HG03432 (cell line): Measurements from ENCODE around the gene PSME2.

Experiments
- ATAC-seq: cut with Tn5 transposase; IDR thresholded peaks from one replicate; pipeline ENCODE4 v1.9.1; 2021; ENCODE audit warnings: mild to moderate bottlenecking, moderate library complexity; ENCODE audit not compliant: unreplicated experiment

PSME2 gene, protein sequence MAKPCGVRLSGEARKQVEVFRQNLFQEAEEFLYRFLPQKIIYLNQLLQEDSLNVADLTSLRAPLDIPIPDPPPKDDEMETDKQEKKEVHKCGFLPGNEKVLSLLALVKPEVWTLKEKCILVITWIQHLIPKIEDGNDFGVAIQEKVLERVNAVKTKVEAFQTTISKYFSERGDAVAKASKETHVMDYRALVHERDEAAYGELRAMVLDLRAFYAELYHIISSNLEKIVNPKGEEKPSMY

DNA sequence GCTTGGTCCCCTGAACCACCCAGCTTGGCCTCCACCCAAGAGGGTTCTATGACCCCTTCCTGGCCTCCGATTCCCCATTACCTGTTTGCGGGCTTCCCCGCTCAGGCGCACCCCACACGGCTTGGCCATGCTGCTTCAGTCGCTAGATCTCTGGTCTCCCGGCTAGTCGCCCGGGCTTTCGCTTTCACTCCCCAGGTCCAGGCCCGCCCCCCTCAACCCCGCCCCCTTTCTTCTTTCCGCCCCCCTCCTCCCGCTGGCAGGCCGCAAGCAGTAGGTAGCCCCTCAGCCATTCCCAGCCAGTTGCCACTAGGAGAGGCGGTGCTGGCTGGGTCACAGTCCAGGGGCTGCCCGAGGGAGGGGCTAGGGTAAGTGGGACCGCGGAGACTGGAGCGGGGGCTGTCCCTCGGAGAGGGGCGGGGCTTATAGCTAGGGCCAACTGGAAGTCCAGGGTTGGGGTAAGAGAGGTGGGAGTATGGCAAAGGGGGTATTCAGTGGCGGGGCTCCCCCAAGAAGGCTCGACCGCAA lies at the start of gene PSME2:
TSS of gene PSME2 (minus strand) at position 158 of the 525 bp plus-strand sequence. CDS start at position 129, 29 bp downstream.
- peak; percentile 70 for ATAC-seq

DNA sequence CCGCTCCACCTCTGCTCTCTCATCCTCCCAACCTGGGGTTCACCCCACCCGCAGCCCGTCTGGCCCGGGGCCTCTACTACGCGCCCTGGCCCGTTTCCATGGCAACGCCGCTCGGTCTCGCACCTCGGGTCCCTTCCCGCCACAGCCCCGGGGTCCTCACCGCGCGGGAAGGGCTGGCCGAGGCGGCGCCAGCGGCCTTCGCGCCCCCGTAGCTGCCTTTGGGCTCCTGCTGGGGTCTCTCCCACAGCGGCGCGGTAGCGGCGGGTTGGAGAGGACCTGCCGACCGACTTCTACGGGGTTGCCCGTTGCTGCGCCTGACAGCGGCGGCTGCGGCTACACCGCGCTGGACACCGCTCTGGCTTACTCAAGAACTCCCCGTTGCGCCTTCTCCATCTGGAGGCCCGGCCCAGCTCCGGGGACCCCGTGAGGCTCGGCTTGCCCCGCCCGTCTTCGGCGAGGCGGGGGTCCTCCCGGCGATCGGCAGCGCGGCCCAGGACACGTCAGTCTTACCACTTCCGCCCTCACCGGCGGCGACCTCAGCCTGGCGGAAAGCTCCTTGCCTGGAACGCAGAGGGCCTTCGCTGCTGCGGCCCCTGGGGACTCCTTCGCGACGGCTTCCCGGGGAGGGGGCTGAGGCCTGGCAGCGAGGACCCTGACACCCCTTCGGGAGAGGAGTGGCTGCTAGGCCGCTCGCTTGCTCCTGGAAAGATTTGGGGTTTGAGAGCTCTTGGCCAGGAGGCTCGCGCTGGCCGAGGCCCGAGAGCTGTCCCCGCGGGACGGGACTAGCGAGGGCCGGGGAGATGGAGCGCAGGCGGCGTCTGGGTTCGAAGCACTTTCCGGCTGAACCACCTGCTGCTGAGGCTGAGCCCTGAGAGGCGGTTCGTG lies 49.0 kb upstream of the PSME2 start, which contains the start of gene TM9SF1:
TSS of gene TM9SF1 (minus strand) at position 256 of the 885 bp plus-strand sequence. CDS start 422 bp downstream, outside the sequence.
- ATAC-seq, result peak; percentile 89

DNA sequence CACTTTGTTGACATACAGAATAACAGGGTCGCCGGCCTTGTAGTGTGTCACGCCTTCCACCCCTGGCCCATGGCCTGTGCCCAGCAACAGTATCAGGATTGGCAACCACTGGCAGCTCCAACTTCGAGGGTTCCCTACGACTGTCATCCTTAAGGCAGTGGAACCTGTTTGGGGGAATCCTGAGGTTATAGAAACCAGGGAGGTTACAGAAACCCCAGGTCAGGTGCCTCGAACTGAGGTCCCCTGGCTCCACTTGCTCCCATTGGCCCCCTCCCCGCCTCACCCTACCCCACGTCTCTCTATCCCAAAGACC lies 48.4 kb upstream of the PSME2 start:
- no peak for ATAC-seq

DNA sequence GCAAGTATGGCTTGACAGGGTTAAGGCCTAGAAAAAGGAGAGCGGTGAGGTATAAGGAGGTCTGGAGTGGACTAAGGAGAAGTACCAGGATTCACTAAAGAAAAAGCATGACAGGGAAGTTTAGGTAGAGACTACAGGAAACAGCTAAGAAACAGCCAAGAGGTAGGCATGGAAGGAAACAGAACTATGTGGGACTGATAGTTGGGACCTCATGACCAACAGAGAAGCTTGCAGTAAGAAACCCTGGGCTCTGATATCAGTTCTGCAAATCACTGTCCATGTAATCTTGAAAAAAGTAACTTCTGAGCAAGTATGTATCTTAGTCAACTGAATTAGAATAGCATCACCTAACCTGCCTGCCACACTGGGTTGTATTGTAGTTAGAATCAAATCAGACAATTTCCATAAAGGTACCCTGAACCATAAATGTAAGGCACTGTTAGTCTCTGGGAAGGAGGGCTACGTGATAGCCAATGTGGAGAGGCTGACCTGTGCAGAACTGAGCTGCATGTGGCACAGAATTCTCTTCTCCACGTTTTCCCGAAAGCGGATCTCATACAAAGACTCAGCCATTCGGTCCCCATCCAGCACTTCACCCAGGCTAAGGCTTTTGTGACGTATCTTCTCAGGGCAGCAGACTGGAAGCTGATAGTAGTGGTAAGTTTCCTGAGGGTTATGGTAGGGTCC lies 47.9 kb upstream of the PSME2 start:
- ATAC-seq, result no peak

DNA sequence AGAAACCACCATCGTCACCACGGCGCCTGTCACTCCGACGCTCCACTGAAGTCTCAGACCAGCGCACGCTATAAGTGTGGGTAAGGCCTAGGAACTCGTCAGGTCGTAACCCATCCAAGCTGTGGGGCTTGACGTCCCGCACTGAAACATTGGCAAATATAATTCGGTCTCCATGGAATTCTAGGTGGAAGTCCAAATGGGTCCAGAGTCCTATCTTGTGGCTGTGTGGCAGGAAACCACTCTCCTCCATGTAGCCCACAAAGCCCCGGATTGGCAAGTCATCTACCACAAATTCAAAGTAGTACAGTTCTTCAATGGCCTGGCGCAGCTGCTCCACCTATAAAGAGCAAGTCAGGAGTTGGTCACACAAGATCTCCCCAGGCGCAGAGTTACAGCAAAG lies 46.5 kb upstream of the PSME2 start:
- no peak for ATAC-seq

DNA sequence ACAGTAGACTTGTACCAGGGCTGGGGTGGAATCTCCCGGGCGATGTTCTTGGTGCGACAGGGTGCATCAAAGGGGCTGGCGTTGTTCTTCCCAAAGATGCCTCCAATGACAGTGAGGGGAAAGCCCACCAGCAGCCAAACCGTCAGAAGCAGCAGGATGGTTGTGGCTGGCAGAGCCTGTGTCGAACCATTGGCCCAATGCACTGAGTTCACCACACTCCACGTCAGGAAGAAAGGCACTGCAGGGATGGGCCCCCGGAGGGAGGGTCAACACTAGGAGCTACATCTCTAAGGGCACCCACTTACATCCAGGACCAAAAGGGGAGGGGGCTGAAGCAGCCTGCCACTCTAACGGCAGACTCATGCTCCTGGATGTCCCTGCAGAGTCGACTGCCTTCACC lies 44.0 kb upstream of the PSME2 start:
- ATAC-seq, result no peak

DNA sequence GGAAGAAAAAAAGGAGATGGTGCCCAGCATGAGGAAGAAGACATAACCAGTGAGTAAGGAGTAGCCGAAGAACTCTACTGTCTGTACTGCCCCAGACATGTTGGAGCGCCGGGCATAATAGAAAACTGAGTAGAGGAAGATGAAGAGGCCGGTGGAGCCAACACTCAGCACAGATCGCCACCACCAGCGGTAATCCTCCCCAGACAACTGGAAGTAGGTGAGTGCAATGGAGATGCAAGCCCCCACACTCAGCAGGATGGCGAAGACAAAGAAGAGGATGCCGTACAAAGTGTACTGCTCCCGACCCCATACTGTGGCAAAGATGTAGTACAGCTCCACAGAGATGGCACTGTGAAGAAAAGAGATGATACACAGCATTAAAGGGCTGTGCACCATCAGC lies 43.0 kb upstream of the PSME2 start:
- ATAC-seq, result no peak

DNA sequence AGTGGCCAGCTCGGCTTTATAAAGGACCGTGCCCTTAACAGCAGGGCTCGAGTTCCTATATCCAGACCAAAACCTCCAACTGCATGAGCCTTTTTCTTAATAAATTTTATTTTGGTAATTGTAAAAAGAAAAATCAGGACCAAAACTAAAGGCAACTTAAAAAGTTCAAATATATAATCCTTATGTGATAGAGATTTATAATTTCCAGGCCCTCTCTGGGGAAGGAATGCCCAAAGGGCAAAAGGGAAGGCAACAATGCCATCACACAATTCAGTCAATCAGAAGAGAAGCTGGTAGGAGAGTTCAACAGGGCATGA lies 42.6 kb upstream of the PSME2 start:
- ATAC-seq, result no peak

DNA sequence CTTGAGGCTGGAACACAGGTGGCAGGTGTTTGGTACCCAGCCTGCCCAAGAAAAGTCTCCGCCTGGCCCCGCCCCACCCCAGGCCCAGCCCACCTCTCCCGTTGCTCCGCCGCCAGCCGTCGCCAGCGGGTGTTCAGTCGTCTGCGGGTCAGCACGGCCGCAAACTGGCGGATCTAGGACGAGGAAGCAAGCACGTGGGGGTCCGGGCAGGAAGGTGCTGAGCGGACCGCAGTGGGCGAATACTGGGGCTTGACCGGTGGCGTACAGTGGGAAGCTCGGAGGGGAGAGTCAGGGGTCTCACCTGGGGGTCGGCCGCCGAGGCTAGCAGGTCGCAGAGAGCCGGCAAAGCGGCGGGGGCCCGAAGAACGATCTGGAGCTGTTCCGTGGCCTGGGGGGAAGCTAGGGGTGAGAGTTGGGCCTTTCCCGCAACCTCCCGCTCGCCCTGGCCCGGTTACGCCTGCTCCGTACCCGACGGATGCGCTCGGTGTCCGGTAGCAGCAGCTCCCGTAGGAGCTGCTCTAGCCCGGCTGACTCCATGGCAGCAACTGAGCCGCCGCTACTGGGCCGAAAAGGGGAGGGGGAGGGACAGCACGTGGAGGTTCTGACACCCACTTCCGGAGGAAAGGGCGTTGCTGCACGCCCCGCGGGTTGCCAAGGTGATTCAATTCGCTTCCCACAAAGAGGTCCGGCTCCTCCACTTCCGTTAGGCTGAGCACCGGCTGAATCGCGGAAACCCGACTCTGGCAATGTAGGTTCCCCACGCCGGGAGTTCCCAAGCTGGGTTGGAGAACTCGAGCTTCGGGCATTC lies 42.0 kb upstream of the PSME2 start, which contains the start of gene IPO4:
TSS of gene IPO4 (minus strand) at position 566 of the 808 bp plus-strand sequence. CDS start at position 537, 29 bp downstream.
- peak; percentile 94 for ATAC-seq

DNA sequence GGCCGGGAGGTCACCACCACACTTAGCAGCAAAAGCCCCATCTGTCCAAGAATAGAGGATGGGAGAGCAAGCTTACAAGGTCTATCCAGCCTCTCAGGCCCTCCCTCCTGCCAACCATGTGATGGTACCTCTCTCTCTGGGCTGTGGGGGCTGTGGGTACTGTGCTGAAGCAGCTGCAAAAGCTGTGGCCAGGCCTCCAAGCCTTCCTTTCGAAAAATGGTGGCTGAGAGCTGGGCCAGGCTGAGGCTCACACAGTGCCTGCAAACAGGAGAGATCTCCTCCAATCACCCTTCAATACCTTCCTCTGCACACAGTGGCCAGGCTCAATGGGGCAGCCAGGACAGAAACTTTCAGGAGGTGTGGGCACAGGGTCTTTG lies 41.1 kb upstream of the PSME2 start:
- no peak for ATAC-seq

DNA sequence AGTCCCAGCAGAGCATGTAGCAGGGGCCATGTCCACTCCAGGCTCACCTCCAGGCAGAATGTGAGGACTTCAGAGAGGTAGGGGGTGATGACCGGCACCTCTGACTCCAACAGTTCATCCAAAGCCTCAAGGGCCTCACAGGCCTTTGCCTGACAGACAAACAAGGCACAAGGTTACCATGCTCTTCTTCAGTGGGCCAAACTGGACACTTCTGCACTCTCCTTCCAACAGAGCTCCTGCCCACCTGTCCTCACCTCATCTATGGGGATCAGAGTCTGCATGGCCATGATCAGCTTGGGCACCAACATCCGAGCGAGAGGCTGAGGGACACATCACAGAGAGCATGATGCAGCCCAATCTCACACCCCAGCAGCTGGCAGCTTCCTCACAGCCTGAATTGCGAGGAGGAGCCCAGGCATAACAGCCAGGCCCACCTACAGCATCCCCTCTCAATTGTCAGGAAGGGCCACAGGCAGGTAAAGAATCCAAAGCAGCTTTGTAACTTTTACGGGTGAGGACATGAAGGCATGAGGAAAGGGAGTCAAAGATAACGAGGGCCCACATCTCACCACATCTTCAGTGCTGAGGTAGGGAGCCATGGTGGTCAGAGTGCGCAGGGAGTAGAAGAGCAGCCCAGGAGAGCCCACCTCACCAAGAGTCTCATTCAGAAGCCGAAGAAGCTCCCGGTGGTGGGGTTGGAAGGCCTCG lies 40.6 kb upstream of the PSME2 start:
- no peak for ATAC-seq

DNA sequence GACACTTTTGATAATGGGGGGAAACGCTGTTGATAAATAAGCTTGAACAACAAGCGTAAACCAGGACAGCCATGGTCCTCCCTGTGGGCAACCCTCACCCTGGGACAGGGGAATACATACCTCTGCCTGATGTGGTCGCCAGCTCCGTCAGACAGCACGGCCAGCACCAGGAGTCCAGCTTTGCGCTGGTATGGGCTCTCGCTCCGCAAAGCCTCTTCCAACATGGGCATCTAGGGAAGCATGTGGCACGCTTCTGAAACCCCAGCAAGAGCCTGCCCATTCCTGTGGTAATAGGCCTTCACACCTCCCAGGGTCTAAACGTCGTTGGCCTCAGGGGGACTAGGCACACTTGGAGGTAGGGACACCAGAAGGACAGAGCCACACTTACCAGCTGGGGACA lies 39.3 kb upstream of the PSME2 start:
- ATAC-seq, result no peak

DNA sequence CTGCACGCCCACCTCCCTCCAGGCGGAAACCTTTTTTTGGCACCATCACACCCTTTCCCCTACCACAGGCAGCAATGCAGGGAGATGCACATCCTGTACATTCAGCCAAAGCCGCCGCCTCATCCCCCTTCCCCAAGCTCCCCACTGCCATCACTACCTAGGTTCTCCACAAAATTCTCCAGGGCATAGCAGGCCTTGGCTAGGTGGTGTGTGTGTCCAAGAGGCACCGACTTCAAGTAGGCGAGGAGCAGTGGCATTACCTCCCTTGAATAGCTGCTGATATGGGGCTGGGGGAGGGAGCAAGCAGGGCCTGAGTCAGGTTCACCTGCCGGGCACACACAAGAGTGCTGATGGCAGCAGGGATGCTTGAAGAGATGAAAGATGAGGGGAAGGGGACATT lies 38.6 kb upstream of the PSME2 start:
- no peak for ATAC-seq

DNA sequence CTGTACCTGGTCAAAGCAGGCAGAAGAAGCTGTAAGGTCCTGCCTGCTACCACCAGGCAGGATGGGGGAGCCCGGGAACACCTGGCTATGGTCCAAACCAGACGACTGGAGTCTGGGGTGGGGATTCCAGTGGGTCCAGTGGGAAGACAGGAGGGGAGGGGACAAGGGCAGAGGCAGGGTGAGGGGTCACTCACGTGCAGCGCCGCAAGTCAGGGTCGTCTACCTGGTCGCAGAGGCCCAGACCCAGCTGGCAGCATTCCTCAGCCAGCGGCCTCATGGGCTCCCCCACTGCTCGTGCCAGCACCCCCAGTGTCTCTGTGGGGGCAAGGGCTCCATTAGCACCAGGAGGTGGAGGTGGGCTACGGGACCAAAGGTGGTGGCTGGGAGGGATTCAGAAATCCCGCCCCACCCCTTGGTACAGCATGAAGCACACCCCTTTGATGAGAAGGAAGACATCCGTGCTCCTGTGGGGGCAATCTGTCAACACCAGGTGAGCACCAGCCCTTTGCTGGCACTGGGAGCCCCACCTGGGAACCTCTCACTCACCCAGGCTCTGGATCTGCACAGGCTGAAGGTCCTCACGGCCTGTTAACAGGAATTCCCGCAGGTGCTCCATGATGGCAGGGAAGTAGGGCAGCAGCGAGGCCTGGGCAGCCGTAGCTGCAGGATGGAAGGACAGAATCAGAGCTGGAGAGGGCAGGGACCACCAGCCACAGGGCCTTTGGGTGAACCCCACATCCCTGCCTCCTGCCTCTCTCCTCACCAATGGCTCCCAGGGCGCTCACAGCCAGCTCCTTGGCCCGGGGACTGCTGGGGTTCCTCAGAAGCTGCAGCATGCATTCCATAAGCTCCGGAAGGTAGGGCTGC lies 37.9 kb upstream of the PSME2 start:
- ATAC-seq, result no peak

DNA sequence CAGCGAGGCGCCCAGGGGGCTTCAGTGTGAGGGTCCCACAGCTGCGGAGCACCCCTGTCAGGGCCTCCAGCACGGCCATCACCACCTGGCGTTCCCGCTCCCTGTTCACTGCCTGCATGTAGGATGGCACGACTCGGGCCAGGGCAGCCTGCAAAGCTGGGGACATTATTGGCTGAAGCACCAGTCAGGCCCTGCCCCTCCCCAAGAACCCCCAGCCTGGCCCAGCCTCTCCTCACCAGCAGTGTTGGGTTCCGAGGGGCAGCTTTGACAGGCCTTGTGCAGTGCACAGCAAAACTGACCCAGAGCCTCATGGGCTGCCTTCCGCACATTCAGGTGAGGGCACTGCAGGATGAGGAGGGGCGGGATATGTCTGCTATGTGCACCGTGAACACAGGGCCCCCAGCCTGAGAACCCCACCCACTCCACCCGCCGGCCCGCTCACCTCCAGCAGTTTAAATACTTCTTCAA lies 36.6 kb upstream of the PSME2 start:
- no peak for ATAC-seq

DNA sequence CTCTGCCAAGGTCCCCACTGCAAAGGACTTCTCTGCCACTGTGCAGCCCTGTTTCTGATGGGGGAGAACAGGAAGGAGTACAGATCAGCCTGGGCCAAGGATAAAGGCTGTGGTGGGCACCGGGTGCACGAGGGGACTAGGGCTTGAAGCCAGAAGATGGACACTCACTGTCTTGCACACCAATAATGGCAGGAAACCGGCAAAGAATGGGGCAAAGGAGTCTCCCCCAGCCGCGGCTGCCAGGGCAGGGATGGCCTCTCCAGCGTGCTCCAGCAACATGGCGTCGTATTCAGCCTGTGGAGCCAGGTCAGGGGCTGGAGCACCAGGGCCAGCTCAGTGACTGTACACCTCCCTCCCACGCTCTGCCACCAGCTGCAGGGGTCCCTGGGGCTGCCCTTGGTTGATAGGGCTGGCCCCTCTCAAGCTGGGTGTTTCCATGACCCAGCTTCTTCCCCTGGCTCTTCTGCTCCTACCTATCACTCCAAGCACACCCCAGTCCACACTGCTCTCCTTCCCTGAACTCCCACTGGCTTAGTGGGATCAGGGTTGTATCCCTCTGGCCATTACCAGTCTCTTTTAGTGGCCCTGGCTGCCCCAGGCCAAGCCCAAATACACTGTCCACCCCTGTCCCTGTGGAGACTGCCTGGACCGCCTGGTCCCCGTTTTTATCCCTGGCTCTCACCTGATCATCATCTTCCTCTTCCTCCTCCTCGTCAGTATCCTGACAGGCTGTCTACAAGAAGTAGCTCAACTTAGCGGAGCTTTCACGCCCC lies 35.9 kb upstream of the PSME2 start:
- ATAC-seq, result no peak

DNA sequence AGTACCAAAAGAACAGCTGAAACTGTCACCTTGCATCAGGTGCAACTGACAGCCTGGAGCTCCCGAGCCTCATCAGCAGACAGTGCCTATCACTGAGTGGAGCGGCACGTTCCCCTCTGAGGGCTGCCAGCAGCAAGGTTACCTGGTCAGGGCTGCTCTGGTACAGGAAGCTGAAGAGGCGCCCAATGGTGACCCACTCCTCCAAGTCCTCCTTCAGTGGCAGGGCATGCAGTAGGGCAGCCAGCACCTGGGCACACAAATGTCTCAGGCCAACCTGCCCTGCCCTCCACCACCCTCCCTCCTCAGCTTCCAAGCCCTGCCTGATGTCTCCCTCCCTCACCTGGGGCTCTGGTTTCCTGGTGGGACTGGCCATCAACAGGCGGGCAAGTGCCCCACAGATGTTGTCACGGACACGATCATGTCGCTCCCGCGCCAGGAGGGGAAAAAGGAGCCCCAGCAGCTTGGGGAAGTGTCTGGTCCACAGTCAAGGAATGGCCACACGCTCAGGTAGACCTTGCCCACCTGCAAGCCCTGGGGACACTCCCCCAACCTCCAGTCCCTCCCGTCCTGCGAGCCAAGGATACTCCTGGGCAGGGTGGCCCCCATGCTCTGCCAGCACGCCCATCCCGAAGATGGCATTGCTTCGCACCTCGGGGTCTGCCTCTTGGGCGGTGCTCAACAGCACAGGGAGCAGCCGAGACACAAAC lies 35.1 kb upstream of the PSME2 start:
- ATAC-seq, result no peak
